Right renal pelvis (tissue), 4 donors: ENCODE results near the gene SLC12A4. TPM values are rescaled to one million over a fixed set of nuclear protein-coding genes. Genes with fewer than 3 reads are reported as not detected.
A peak's percentile ranks its signal among the peaks of the same experiment; 100 is the strongest.
"Not testable (repeated sequence)": the region's sequence is repeated elsewhere in the genome, so short reads cannot be mapped to it uniquely, and the experiment has no call there.

Experiments
- DNase-seq, 4 donors: peaks; one replicate each; pipeline ENCODE4 v3.0.0-alpha.2; 2013; ENCODE audit warnings: low read depth in 4 of 4, low spot score in 3 of 4, missing footprints in 1 of 4
- polyA plus RNA-seq, 4 donors: library from polyadenylated mRNA; unstranded; fragments of 120-200 nt; gene quantifications; one replicate each; pipeline ENCODE4 v1.2.1, GENCODE V29; 2013; ENCODE audit not compliant: insufficient read length in 4 of 4

SLC12A4 gene
- polyA plus RNA-seq, 4 donors, result 33.6 to 38.0 (median 36.5) TPM

DNA sequence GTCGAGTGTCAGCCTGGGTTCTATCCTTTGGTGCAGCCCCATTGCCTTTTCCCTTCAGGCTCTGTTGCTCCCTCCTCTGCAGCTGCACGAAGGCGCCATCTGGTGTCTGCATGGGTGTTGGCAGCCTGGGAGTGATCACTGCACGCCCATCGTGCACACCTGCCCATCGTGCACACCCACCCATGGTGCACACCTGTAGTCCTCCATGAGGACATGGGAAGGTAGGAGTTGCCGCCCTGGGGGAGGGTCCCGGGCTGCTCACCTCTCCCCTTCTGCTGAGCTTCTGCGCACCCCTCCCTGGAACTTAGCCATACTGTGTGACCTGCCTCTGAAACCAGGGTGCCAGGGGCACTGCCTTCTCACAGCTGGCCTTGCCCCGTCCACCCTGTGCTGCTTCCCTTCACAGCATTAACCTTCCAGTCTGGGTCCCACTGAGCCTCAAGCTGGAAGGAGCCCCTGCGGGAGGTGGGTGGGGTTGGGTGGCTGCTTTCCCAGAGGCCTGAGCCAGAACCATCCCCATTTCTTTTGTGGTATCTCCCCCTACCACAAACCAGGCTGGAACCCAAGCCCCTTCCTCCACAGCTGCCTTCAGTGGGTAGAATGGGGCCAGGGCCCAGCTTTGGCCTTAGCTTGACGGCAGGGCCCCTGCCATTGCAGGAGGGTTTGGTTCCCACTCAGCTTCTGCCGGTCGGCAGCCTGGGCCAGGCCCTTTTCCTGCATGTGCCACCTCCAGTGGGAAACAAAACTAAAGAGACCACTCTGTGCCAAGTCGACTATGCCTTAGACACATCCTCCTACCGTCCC lies 39.7 kb downstream of the SLC12A4 start:
- peak in 2 of 4 donors; percentile 31 to 48 for DNase-seq

DNA sequence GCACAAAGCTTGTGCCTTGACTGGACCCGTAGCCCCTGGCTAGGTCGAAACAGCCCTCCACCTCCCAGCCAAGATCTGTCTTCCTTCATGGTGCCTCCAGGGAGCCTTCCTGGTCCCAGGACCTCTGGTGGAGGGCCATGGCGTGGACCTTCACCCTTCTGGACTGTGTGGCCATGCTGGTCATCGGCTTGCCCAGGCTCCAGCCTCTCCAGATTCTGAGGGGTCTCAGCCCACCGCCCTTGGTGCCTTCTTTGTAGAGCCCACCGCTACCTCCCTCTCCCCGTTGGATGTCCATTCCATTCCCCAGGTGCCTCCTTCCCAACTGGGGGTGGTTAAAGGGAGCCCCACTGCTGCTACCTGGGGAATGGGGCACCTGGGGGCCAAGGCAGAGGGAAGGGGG lies 40.3 kb downstream of the SLC12A4 start:
- DNase-seq, result no peak

DNA sequence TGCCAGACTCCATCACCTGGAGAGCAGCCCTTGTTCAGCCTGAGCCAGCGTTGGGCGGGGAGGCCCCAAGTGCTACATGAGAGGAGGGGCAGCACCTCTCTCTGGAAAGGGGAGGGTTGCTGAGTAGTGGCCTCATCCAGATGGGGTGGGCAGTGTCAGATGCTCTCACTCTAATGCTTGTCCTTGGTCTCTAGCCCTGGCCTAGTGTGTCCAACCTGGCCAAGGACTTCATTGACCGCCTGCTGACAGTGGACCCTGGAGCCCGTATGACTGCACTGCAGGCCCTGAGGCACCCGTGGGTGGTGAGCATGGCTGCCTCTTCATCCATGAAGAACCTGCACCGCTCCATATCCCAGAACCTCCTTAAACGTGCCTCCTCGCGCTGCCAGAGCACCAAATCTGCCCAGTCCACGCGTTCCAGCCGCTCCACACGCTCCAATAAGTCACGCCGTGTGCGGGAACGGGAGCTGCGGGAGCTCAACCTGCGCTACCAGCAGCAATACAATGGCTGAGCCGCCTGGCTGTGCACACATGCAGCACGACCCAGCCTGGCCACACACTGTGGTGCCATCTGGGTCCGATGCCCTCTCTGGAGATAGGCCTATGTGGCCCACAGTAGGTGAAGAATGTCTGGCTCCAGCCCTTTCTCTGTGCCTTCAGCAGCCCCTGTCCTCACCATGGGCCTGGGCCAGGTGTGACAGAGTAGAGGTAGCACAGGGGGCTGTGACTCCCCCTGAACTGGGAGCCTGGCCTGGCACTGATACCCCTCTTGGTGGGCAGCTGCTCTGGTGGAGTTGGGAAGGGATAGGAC lies 41.1 kb downstream of the SLC12A4 start:
- no peak for DNase-seq

DNA sequence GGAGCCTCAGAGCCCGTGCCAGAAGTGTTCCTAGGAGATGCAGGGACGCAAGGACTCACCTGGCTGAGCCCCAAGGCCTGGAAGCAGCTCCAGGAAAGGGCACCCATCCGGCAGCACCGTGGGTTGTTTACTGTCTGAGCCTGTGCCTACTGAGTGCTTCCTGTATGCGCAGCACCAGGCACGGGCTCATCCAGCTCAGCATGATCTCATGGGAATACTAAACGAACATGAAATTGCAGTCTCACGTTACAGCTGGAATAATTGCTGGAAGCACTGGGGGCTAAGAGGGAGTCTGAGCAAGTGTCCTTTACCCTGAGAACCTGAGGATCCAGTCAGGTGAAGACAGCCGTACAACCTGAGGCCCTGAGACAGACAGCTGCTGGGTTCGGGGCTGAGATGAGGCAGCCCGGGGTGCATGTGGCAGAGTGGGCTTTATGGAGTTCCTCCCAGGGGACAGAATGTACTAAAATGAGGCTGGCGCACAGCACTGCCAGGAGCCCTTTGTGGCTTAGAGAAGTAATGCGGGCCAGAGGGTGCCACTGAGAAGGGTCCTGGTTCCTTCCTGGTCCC lies 42.2 kb downstream of the SLC12A4 start:
- no peak for DNase-seq

DNA sequence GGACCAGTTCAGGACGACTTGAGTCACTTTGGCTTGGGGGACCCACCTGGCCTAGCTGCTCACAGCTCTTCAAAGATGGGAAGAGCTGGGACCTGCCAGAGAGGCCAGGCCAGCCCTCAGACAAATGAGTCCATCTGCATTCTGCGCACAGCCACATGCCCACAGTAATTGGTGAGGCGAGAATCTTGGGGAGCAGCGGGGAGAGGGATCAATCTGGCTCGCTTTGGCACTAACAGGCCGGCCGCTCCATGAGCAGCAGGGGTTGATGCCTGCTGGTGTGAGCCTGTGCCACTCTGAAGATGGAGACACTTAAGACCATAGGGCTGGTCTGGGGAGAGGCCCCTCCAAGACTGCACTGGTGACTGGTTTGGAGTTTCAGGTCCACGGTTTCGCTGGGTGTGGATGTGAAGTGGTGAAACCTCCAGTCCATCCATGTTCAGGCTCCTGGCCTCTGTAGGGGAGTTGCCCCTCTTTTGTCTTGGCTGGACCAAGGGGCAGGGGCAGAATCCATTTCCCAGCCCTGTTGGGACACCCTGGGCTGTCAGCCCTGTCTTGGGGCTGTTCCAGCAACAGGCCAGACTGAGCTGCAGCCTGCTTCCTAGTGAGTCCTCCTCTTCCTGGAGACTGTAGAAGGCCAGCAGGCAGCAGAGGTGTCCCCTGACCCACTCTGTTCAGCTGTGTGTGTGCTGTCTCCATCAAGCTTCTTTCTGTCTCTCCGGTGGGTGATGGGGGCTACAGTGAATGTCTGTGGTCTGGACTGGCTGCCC lies 44.1 kb downstream of the SLC12A4 start:
- DNase-seq, result no peak

DNA sequence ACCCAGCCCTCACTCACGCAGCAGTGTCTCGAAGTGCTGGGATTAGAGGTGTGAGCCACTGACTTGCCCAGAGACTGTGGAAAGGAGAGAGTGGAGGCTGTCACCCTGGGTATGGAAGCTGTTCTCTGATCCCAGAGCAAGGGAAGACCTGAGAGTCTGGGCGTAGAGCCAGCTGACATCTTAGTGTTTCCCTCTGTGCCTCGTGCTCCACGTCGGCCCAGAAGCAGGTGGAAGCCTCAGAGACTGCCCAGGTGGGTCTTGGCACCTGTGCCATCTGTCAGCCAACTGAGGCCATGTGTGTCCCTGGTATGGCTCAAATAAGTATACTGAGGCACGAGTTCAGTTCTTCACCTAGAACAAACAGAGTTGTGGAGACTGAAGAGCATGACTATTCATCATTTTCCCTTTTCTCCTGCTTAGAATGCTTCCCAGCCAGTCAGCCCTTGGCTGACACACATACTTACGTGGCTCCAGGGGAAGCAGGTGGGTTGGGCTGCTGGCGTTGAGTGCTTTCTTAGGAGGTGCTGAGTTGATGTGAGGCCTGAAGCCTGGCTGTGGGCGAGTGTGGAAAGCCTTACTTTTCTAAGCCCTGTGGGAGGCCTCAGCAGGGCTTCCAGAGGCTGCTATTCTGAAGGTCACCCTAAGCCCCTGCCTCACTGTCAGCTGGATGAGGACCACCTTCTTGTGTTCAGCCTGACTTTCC lies 44.9 kb downstream of the SLC12A4 start:
- DNase-seq, result no peak

DNA sequence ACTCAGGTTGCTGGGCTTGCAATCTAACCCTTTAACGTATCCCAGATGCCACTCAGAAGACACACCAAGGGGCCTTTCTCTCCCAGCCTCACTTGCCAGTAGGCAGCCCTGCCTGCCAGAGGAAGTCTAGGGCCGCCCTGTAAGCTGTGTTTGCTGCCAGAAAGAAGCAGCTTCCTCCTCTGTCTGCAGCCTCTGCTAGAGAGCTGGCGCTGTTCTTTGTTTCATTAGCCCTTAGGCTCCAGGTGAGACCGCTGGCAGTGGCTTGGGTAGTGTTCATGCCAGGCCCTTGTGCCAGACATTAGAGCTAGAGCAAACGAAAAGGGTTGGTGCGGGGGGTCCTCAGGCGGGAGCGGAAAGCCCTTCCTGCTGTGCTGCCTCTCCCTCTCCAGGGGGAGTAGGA lies 45.7 kb downstream of the SLC12A4 start:
- DNase-seq, result no peak

DNA sequence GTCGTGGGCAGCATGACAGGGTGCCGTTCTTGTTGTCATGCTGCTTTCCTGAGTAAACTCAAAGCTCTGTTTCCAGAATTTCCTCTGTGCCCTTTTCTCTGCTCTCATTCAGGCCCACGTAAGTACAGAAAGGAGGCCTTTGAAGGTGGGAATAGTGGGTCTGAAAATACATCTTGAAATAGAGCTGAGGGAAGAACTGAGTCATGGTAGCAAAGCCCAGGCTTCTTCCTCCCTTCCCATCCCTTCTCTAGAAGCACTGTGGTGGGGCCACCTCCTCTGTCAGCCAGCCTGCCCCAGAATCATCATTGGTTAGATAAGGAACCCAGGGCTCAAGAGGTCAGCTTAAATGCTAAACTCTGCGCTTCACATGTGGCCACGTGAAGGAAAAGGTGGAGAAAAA lies 46.2 kb downstream of the SLC12A4 start:
- DNase-seq, result no peak

DNA sequence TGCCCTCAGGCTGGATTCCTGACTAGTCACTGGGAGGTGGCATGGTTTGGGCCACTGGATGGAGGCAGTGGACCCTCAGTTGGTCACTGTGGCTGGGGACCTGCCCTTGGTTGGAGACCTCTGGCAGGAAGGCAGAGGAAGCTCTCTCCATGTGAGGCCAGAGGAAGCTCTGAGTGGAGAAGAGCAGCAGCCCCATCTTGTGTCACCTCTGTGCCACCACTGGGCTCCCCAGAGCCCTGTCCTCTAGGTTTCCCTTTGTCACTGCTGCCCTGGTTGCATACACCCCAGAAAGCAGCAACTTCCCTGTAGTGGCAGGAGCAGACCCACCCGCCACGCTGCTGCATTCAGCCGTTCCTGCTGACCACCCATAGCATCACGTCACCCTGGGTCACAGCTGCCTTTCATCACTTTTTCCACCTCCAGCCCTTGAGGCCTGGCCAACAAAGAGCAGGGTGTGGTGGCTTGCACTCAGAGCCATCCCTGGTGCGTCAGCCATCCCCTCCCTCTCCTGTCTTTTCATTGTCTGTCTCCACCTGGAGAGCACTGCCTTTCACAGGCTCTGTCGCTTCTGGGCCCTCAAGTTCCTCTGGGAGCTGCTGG lies 48.7 kb downstream of the SLC12A4 start:
- no peak for DNase-seq

DNA sequence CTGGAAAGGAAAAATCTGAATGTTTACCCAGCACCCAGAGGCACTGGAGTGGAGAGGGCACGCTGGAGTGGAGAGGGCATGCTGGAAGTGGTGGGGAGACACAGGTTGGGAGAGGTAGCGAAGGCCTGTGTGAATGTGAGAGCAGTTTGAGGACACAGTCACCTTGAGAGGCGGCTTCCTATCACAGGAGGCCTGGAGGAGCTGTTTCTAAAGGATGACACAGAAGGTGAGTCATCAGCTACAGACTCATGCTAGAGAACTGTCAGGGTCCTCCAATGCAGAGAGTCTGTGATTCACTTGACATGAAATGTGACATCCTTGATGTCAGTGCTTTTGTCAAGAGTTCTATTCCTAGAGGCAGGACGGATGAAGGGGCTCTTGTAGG lies 50.6 kb downstream of the SLC12A4 start:
- no peak for DNase-seq

DNA sequence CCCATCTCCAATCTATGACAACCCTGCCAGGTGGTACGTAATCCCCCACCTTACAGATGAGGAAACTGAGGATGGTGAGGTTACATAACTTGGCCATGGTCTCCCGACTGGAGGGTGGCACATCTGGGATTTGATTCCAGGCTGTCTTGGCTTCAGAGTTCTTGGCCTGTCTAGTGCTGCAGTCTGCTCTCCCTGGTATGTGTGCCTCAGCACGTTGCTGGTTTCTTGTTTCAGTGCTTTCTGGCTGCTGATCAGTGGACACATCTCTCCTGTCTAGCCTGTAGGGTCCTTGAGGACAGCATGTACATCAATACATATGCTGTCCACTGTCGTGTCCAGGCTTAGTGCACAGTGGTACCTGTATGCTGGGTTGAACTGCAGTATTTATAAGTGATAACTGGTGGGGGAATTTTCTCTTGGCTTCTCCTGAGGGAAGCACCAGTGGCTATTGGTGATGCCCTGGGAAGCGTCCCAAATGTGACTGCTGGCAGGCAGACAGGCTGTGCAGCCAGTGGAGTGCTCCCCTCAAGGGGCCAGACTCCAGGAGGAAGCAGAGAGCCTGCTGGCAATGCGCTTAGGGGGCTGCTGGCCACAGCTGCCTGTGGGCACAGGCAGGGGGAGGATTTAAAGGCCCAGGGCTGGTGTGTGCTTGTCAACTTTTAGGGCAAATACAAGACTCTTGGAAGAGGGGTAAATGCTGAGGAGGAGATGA lies 51.1 kb downstream of the SLC12A4 start:
- DNase-seq, result no peak

DNA sequence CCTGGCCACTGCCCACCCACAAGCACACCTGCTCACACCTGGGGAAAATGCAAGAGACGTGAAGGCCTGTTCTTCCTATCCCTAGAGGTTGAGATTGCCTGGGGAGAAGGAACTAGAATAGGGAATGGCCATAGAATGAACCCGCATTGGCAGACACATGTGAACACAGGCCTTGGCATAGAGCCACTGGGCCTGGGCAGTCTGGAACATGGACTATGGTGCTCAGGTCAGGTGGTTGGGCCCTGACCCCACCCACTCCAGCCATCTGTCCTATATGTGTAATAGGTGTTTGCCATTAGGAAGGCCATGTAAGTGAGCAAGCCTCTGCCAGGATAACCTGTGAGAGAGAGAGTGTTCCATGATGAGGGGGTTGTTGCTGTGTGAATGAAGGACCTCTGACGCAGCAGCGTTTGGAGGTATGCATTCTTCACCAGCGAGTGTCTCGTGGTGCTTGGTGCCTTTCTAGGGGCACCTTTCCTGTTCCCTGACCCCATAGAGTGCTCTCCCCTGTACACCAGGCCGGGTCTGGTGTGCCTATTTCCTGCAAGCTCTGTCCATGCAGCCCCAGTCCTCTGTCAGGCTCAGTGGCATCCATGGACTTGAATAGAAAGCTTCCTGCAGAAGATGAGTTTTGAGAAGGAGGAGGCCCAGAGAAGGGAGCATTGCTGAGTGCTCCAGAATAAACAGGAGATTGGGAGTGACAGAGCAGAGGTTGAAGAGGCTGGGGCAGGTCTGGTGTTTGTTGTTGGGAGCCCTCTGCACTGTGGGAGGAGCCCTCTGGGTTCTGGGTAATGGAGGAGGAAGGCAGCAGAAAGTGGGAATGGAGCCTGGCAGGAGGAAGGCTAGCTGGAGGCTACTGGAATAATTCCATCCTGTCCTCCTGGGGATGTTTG lies 52.4 kb downstream of the SLC12A4 start:
- no peak for DNase-seq

DNA sequence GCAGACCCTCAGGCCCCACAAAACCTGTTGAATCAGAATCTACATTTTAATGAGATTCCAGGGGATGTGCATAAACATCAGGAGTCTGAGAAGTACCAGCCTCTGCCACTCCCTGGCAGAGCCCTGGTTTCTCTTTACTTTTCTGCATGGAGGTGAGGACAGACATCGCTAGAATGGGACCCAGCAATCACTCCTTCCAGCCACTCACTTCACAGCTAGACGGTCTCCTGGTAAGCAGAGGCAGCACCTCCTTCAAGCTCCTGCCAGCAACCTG lies 53.0 kb downstream of the SLC12A4 start:
- DNase-seq, result not testable (repeated sequence)

DNA sequence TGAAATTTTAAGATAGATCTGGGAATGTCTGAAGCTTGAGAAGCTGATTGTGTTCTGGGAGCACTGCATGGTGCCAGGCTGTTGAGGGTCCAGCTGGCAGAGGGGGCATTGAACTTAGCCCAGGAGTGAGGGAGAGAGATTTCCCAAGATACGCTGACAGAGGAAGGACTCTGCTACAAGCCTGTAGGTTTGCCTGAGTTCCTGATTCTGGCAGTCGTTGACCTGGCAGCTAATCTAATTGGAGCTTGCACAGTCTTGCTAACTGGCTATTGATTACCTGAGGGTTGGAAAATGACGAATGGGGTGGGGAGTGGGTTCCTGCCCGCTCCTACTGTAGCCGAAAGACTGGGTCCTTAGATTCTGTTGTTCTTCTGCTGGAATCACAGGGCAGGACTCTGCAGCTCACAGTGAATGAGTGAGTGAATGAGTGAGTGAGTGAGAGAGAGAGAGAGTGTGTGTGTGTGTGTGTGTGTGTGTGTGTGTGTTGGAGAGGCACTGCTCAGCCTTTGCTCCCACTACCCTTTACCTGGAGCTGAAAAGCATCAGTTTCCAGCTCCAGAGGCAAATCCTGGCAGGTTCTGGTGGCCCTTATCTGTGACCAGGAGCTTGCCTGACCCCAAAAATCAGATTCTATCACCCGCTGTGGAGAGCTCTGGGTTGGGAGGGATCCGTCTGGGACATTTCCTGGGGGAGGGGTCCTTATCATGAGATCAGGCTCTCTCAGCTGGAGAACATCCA lies 53.5 kb downstream of the SLC12A4 start:
- DNase-seq, result no peak

DNA sequence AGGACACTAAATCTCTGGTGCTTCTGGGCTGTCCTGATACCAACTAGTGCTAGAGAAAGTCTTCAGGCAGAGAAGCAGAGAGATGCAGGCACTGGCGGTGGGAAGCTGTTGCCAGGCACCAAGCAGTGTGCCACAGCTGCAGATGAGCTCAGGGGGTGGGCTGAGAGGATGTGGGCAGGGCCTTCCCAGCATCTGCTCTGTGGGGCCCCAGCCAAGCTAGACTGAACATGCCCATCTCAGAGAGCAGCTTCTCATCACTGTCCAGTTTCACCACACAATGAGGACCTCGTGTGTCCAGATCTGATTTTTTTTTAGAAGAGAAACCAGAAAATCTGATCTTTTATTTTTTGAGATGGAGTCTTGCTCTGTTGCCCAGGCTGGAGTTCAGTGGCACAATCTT lies 58.3 kb downstream of the SLC12A4 start:
- DNase-seq, result no peak

DNA sequence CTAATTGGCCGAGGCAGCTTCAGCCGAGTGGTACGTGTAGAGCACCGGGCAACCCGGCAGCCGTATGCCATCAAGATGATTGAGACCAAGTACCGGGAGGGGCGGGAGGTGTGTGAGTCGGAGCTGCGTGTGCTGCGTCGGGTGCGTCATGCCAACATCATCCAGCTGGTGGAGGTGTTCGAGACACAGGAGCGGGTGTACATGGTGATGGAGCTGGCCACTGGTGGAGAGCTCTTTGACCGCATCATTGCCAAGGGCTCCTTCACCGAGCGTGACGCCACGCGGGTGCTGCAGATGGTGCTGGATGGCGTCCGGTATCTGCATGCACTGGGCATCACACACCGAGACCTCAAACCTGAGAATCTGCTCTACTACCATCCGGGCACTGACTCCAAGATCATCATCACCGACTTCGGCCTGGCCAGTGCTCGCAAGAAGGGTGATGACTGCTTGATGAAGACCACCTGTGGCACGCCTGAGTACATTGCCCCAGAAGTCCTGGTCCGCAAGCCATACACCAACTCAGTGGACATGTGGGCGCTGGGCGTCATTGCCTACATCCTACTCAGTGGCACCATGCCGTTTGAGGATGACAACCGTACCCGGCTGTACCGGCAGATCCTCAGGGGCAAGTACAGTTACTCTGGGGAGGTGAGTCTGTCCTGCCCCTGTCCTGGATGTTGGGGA lies 59.2 kb downstream of the SLC12A4 start:
- no peak for DNase-seq
